Psoas muscle (tissue), 8 donors: ENCODE measurements around the gene CCDC91. TPM values are rescaled to one million over a fixed set of nuclear protein-coding genes. Genes with fewer than 3 reads are reported as not detected.

Experiments
- ATAC-seq, 4 donors: fragments of 200-7000 bp; cut with Tn5 transposase; one replicate each; pipeline ENCODE4 v1.9.1; 2020; ENCODE audit warnings: moderate library complexity in 3 of 4, mild to moderate bottlenecking in 2 of 4
- DNase-seq, 2 donors: peaks; one replicate each; pipeline ENCODE4 v3.0.0-alpha.2; 2020
- H3K27ac ChIP-seq: fragments of 200-600 bp; one replicate; pipeline ENCODE4 v1.8.0; 2022
- H3K27me3 ChIP-seq, 3 donors: fragments of 200-600 bp in 1 of 3; one replicate each; pipeline versions ENCODE4 v1.6.1 to v1.8.0; 2013 to 2022; ENCODE audit warnings: low read length in 2 of 3, mild to moderate bottlenecking in 2 of 3, moderate library complexity in 1 of 3; ENCODE audit not compliant: insufficient read depth in 3 of 3
- H3K36me3 ChIP-seq, 2 donors: fragments of 200-600 bp in 1 of 2; one replicate each; pipeline versions ENCODE4 v1.6.1 to v1.8.0; 2013 to 2022; ENCODE audit warnings: low read depth in 1 of 2, mild to moderate bottlenecking in 1 of 2, moderate library complexity in 1 of 2; ENCODE audit not compliant: insufficient read depth in 1 of 2
- H3K4me1 ChIP-seq: fragments of 200-600 bp; one replicate; pipeline ENCODE4 v1.8.0; 2022
- H3K4me3 ChIP-seq: fragments of 200-600 bp; one replicate; pipeline ENCODE4 v1.8.0; 2022; ENCODE audit warnings: mild to moderate bottlenecking
- H3K9me3 ChIP-seq: fragments of 200-600 bp; one replicate; pipeline ENCODE4 v1.8.0; 2022
- CTCF ChIP-seq: fragments of 200-600 bp; IDR thresholded peaks from one replicate; pipeline ENCODE4 v1.8.0; 2022; ENCODE audit warnings: antibody characterized with exemption
- WGBS, 3 donors: extraction: QIAGEN DNeasy Blood & Tissue Kit; methylation state at CpG; one replicate each; pipeline versions ENCODE4 v1.1.6 to v1.1.7; 2013; 5-methylcytosine and 5-hydroxymethylcytosine counted together
- intact Hi-C, 2 donors: fragments of 100-400 bp; cut with DNase I; formaldehyde crosslinking; loops; one replicate each; pipeline versions ENCODE4 v1.11.0 to v1.14.2; 2022
- polyA plus RNA-seq, 3 donors: library from polyadenylated mRNA; stranded (reverse); fragments of 200-250 nt; gene quantifications; one replicate each; pipeline ENCODE4 v1.2.3, GENCODE V29; 2013
- total RNA-seq, 4 donors: library from RNA; stranded (reverse); fragmentation: NEBNext Ultra II Directional in 2 of 4; extraction: Animal tissue kit (Norgen Biotek cat#: 25700) in 2 of 4; gene quantifications; one replicate each; pipeline versions ENCODE4 v1.2.1 to v1.2.4, GENCODE V29; 2021 to 2023
- donor health status: healthy with polysubstance abuse.
- donor health status: DM: no; HTN: no; CAD: no; lungs with moderate emphysema.
- donor health status: Bipolar disorder and iron deficiency.
- donor health status: healthy.
- donor health status: DM: yes; HTN: yes; CAD: no.
- donor health status: DM: no; HTN: no; CAD: no.
- donor health status: DM: no; HTN: no; CAD: no.
- donor health status: DM: yes; HTN: yes; CAD: no.

Gene CCDC91
- total and polyA plus RNA-seq, 7 donors = 18.4 to 47.2 (median 36.2) TPM

- DNase-seq (no peak), ATAC-seq (no peak)
- intact Hi-C loops = loop anchor here in 1 of 2 donors (10.0 kb wide), 1 partner anchor 201 kb away; the partner anchor contains the start of gene PTHLH
- no peaks in the 10 kb centered on the region for H3K4me1 ChIP-seq
- no peaks in the 10 kb centered on the region for H3K27me3 ChIP-seq
- H3K9me3 ChIP-seq = no peaks in the 10 kb centered on the region
- WGBS, 3 donors = 80 to 94% (median 89%) methylated on average over 3 of the region's 3 CpGs
- TF ChIP-seq CTCF = no peak
- H3K4me3 ChIP-seq = no peak overlapping the region
- H3K27ac ChIP-seq = no peak overlapping the region
- no peaks in the 10 kb centered on the region for H3K36me3 ChIP-seq
Observed at GRCh38 chr12:28176295-28176694, 14.0 kb upstream of the CCDC91 start.

- Histone ChIP-seq H3K27ac (no peak overlapping the region), H3K36me3 (no peaks in the 10 kb centered on the region), H3K4me1 (no peaks in the 10 kb centered on the region), H3K27me3 (no peaks in the 10 kb centered on the region), H3K9me3 (no peaks in the 10 kb centered on the region), H3K4me3 (no peak overlapping the region)
- DNase-seq (no peak), ATAC-seq (no peak)
- intact Hi-C loops = loop anchor here in 1 of 2 donors (10.0 kb wide), 1 partner anchor 203 kb away; the partner anchor contains the start of gene PTHLH
- 64 to 73% (median 67%) methylated on average over 2 of the region's 2 CpGs for WGBS, 3 donors
- no peak for TF ChIP-seq CTCF
Observed at GRCh38 chr12:28177461-28177860, 12.8 kb upstream of the CCDC91 start.

GRCh38 chr12:28177905-28178304 lies 12.4 kb upstream of the CCDC91 start:
- H3K27ac ChIP-seq = no peak overlapping the region
- H3K9me3 ChIP-seq = no peaks in the 10 kb centered on the region
- TF ChIP-seq CTCF = no peak
- H3K4me3 ChIP-seq = no peak overlapping the region
- intact Hi-C loops = loop anchor here in 1 of 2 donors (10.0 kb wide), 1 partner anchor 203 kb away; the partner anchor contains the start of gene PTHLH
- ATAC-seq = no peak
- H3K27me3 ChIP-seq = no peaks in the 10 kb centered on the region
- DNase-seq = no peak
- H3K4me1 ChIP-seq = no peaks in the 10 kb centered on the region
- H3K36me3 ChIP-seq = no peaks in the 10 kb centered on the region

- ATAC-seq (no peak), DNase-seq (no peak)
- no peaks in the 10 kb centered on the region for H3K9me3 ChIP-seq
- no peaks in the 10 kb centered on the region for H3K36me3 ChIP-seq
- 67 to 71% (median 68%) methylated on average over 7 of the region's 7 CpGs for WGBS, 3 donors
- TF ChIP-seq CTCF = no peak
- H3K4me1 ChIP-seq = no peaks in the 10 kb centered on the region
- no peak overlapping the region for H3K4me3 ChIP-seq
- intact Hi-C loops = loop anchor here in 1 of 2 donors (10.0 kb wide), 1 partner anchor 204 kb away; the partner anchor contains the start of gene PTHLH
- H3K27ac ChIP-seq = no peak overlapping the region
- peaks cover 0 to 4% (median 0%) of the 10 kb centered on the region in 3 donors for H3K27me3 ChIP-seq
Observed at GRCh38 chr12:28178775-28179174, 11.5 kb upstream of the CCDC91 start.

GRCh38 chr12:28180786-28181185 lies 9.5 kb upstream of the CCDC91 start:
- Histone ChIP-seq H3K4me3 (no peak overlapping the region), H3K4me1 (no peaks in the 10 kb centered on the region), H3K36me3 (no peaks in the 10 kb centered on the region), H3K27ac (no peak overlapping the region), H3K9me3 (no peaks in the 10 kb centered on the region), H3K27me3 (peaks cover 0 to 4% (median 0%) of the 10 kb centered on the region in 3 donors)
- intact Hi-C loops = loop anchor here in 1 of 2 donors (10.0 kb wide), 1 partner anchor 374 kb away; no protein-coding TSS in a partner anchor
- ATAC-seq (no peak), DNase-seq (no peak)
- 72 to 82% (median 79%) methylated on average over 3 of the region's 3 CpGs for WGBS, 3 donors
- TF ChIP-seq CTCF = no peak
